HG03175 (cell line): ENCODE data around the gene DOHH.
"Not testable (repeated sequence)": the region's sequence is repeated elsewhere in the genome, so short reads cannot be mapped to it uniquely, and the experiment has no call there.

Experiments
- ATAC-seq: cut with Tn5 transposase; IDR thresholded peaks from one replicate; pipeline ENCODE4 v1.9.1; 2021; ENCODE audit warnings: mild to moderate bottlenecking, moderate library complexity; ENCODE audit not compliant: unreplicated experiment

DOHH gene

GRCh38 chr19:3520166-3521103, 20.0 kb upstream of the DOHH start:
- ATAC-seq, result no peak

- no peak for ATAC-seq
Observed at GRCh38 chr19:3519126-3519525, 18.7 kb upstream of the DOHH start.

GRCh38 chr19:3518659-3519058, 18.2 kb upstream of the DOHH start:
- ATAC-seq, result no peak

- no peak for ATAC-seq
Observed at GRCh38 chr19:3518255-3518654, 17.8 kb upstream of the DOHH start.

GRCh38 chr19:3517638-3518037, 17.2 kb upstream of the DOHH start:
- no peak for ATAC-seq

- ATAC-seq, result no peak
Observed at GRCh38 chr19:3516675-3517207, 16.3 kb upstream of the DOHH start.

- ATAC-seq, result no peak
Observed at GRCh38 chr19:3515891-3516422, 15.5 kb upstream of the DOHH start.

GRCh38 chr19:3514930-3515329, 14.5 kb upstream of the DOHH start:
- ATAC-seq, result no peak

GRCh38 chr19:3513229-3514140, 13.0 kb upstream of the DOHH start:
- ATAC-seq, result no peak

- no peak for ATAC-seq
Observed at GRCh38 chr19:3512562-3513228, 12.2 kb upstream of the DOHH start.

- ATAC-seq, result no peak
Observed at GRCh38 chr19:3511506-3512251, 11.2 kb upstream of the DOHH start.

- ATAC-seq, result no peak
Observed at GRCh38 chr19:3510727-3511126, 10.3 kb upstream of the DOHH start.

- ATAC-seq, result no peak
Observed at GRCh38 chr19:3509566-3509989, 9.1 kb upstream of the DOHH start.

- no peak for ATAC-seq
Observed at GRCh38 chr19:3508771-3509535, 8.5 kb upstream of the DOHH start.

- ATAC-seq, result not testable (repeated sequence)
Observed at GRCh38 chr19:3508121-3508661, 7.7 kb upstream of the DOHH start.

- no peak for ATAC-seq
Observed at GRCh38 chr19:3507371-3508120, 7.1 kb upstream of the DOHH start.

GRCh38 chr19:3506384-3507340, 6.2 kb upstream of the DOHH start:
- no peak for ATAC-seq
